ENCODE results near the gene AMDHD1. TPM values are rescaled to one million over a fixed set of nuclear protein-coding genes. Genes with fewer than 3 reads are reported as not detected.

AMDHD1 gene
- total and polyA plus RNA-seq, 3 donors from 2014 or later: 0.67 to 4.0 (median 2.0) TPM

DNA sequence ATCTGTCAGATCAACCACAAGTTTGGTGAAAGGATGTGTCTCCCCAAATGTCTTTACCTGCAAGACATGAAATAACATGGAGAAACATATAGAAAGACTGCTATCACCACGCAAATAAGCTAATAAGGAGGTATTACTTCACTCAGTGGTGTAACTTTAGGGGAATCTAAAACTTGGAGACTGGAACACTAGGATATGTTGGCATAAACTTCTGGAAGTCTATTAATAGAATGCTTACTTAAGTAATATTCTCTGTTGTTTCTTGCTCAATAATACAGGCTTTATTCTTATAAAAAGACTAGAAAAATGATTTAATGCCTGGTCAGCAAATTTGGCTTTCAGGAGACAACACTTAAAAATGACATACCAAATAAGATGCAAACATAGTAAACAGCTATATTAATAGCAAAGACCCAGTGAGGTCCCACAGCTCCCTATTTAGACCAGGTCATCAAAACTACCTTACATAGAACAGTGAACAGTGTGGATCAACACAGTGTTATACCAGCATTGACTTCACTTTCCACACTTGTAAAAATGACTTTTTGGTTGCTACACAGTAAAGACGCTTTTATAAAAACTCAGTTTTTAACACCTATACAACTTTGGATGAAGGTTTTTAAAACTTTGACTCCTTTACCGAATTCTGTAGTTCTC lies 71.9 kb downstream of the AMDHD1 start:
- peaks cover 4% of the 10 kb centered on the region for H3K36me3 ChIP-seq (ENCODE audit: low read depth, missing control alignments)
- no peak for DNase-seq

DNA sequence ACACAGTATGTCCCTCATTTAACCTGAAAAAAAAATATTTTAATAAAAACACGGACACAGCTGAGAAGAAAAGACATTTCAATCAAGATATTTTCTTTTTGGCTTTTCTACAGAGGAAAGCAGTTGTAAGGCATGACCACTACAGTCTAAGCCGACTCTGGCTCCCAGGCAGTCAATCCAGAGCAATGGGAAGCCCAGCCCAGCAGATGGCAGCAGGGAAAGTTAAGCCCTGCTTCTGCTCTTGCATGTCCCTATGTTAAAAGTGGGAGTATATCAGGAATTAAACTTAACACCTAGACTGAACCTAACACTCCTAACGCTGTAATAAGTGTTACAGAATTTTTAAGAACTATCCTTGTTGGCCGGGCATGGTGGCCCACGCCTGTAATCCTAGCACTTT lies 72.5 kb downstream of the AMDHD1 start:
- TF ChIP-seq, protein P1, sequence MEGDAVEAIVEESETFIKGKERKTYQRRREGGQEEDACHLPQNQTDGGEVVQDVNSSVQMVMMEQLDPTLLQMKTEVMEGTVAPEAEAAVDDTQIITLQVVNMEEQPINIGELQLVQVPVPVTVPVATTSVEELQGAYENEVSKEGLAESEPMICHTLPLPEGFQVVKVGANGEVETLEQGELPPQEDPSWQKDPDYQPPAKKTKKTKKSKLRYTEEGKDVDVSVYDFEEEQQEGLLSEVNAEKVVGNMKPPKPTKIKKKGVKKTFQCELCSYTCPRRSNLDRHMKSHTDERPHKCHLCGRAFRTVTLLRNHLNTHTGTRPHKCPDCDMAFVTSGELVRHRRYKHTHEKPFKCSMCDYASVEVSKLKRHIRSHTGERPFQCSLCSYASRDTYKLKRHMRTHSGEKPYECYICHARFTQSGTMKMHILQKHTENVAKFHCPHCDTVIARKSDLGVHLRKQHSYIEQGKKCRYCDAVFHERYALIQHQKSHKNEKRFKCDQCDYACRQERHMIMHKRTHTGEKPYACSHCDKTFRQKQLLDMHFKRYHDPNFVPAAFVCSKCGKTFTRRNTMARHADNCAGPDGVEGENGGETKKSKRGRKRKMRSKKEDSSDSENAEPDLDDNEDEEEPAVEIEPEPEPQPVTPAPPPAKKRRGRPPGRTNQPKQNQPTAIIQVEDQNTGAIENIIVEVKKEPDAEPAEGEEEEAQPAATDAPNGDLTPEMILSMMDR (IDR thresholded peaks at IDR 0.05): peak in 1 of 3 experiments; percentile 12
- no peak for TF ChIP-seq POLR2A (IDR thresholded peaks at IDR 0.05)
- H3K36me3 ChIP-seq (ENCODE audit: low read depth, missing control alignments): peaks cover 4% of the 10 kb centered on the region
- no peak overlapping the region for H3K4me3 ChIP-seq
- no peak overlapping the region for H3K27ac ChIP-seq
- no peaks in the 10 kb centered on the region for H3K27me3 ChIP-seq
- peak; percentile 45 for DNase-seq
- 78 to 80% methylated on average over 5 of the region's 5 CpGs for WGBS, 2 donors
- no peaks in the 10 kb centered on the region for H3K4me1 ChIP-seq
- intact Hi-C loops (cut with DNase I; ENCODE audit: low total_unique reads): no loop called here
- no peaks in the 10 kb centered on the region for H3K9me3 ChIP-seq

More for the DNA sequence above, 71.9 kb downstream of the AMDHD1 start:
- TF ChIP-seq POLR2A (IDR thresholded peaks at IDR 0.05): no peak
- TF ChIP-seq, protein P1 (IDR thresholded peaks at IDR 0.05): no peak
- 91 to 93% methylated on average over 3 of the region's 3 CpGs for WGBS, 2 donors
- intact Hi-C loops (cut with DNase I; ENCODE audit: low total_unique reads): no loop called here
- H3K27ac ChIP-seq: no peak overlapping the region
- H3K4me3 ChIP-seq: no peak overlapping the region
- H3K27me3 ChIP-seq: no peaks in the 10 kb centered on the region
- H3K9me3 ChIP-seq: no peaks in the 10 kb centered on the region
- no peaks in the 10 kb centered on the region for H3K4me1 ChIP-seq

Other genes starting within 250 kb of the AMDHD1 start
- gene NTN4, start 152.6 kb upstream of the AMDHD1 start, total RNA-seq: 10 to 100 TPM; 43.8 to 84.9 TPM
- 15.9 TPM for gene NTN4, start 152.6 kb upstream of the AMDHD1 start, polyA plus RNA-seq (ENCODE audit: insufficient read depth, low read depth, low replicate concordance)
- gene SNRPF, start 84.4 kb upstream of the AMDHD1 start, total RNA-seq: 10 to 100 TPM; 10.3 to 11.6 TPM
- gene SNRPF, start 84.4 kb upstream of the AMDHD1 start, polyA plus RNA-seq (ENCODE audit: insufficient read depth, low read depth, low replicate concordance): 30.6 TPM
- 10 to 100 TPM in 1 of 2 donors, 1 to 10 TPM in 1; 7.7 to 25.8 TPM for gene CCDC38, start 717 bp upstream of the AMDHD1 start, total RNA-seq
- gene CCDC38, start 717 bp upstream of the AMDHD1 start, polyA plus RNA-seq (ENCODE audit: insufficient read depth, low read depth, low replicate concordance): 31.8 TPM
- gene HAL, start 53.0 kb downstream of the AMDHD1 start, total RNA-seq: under 1 TPM; 0.39 to 0.74 TPM
- gene HAL, start 53.0 kb downstream of the AMDHD1 start, polyA plus RNA-seq (ENCODE audit: insufficient read depth, low read depth, low replicate concordance): 0.37 TPM
- 10 to 100 TPM; 41.5 to 44.4 TPM for gene LTA4H, start 92.3 kb downstream of the AMDHD1 start, total RNA-seq
- 62.5 TPM for gene LTA4H, start 92.3 kb downstream of the AMDHD1 start, polyA plus RNA-seq (ENCODE audit: insufficient read depth, low read depth, low replicate concordance)

All from testis (tissue), 3 donors.